NCI-H2081 (cell line): ENCODE data around the gene ALOX15.
A peak's percentile ranks its signal among the peaks of the same experiment; 100 is the strongest.
"Not testable (repeated sequence)": the region's sequence is repeated elsewhere in the genome, so short reads cannot be mapped to it uniquely, and the experiment has no call there.

Source experiments
- DNase-seq, 2 experiments: peaks; one replicate each; lab custom pipeline; 2025; lab: John Stamatoyannopoulos, UW

The ALOX15 gene

DNA sequence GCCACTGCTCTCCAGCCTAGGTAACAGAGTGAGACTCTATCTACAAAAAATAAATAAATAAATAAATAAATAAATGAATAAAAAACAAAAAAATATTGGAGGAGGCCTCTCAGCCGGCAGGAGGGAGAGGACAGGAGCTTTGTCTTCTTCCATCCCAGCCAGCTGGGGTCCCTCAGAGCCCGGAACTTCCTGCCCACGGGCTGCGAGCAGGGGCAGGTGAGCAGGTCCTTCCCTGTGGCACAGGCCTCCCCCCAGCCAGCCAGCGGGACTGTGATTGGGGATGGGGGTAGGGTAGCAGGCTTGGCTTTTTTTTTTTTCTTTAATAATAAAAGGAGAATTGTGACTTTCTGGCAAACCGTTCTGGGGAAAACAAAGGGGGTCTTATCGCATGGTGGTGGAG is 47.1 kb downstream of the ALOX15 start:
- no peak for DNase-seq

DNA sequence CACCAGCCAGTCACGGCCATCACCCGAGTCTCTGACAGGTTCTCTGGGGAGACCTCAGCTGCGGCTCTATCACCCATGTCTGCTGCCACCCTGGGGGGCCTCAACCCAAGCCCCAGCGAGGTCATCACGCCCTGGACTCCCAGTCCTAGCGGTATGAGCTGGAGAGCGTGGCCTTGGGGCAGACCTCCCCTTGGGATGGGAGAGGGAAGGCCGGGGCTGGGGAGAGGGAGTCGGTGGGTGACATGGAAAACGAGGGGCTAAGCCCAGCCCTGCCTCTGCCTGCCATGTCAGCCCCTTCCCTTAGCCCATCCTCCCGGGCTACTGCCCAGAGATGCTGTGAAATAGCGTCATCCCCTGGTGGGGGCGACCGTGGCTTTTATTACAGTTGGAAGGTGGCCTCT is 48.5 kb downstream of the ALOX15 start:
- DNase-seq, result no peak

DNA sequence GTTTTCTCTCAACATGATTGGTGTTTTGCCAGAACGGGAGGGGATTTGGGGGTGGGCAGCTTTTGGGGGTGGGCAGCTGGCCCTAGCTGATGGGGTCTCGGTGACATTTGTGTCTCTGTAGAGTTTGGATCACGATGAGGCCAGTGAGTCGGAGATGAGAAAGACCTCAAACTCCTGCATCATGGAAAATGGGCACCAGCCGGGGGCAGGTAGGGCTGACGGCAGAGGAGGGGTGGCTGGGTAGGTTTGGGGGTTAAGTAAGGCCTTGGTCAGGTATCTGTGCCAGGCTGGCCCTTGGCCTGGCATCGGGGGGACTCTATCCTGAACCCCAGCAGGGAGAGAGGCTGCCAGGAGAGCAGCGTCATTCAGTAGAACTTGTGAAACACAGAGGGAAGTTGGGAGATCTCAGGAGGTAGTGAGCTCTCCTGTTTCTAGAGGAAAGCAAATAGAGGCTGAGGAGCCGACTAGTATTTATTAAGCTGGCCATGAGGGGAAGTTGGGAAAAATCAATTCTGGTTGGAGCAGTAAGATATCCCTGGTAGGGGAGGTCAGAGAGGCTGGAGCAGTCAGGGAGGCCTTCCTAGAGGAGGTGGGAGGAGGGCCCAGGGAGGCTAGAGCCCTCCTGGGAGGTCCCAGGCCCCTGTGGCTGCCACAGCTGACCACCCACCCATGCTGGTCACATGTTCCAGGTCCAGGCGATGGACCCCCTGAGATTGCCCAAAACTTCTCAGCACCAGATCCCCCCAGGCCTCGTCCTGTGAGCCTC is 49.1 kb downstream of the ALOX15 start:
- DNase-seq, result no peak

- no peak for DNase-seq
Measured at GRCh38 chr17:4591529-4591928, 49.9 kb downstream of the ALOX15 start.

GRCh38 chr17:4590981-4591453 is 50.5 kb downstream of the ALOX15 start:
- no peak for DNase-seq

GRCh38 chr17:4590042-4590441 is 51.4 kb downstream of the ALOX15 start:
- not testable (repeated sequence) for DNase-seq

GRCh38 chr17:4588898-4589625 is 52.4 kb downstream of the ALOX15 start:
- no peak for DNase-seq

- no peak for DNase-seq
Measured at GRCh38 chr17:4588391-4588790, 53.1 kb downstream of the ALOX15 start.

DNA sequence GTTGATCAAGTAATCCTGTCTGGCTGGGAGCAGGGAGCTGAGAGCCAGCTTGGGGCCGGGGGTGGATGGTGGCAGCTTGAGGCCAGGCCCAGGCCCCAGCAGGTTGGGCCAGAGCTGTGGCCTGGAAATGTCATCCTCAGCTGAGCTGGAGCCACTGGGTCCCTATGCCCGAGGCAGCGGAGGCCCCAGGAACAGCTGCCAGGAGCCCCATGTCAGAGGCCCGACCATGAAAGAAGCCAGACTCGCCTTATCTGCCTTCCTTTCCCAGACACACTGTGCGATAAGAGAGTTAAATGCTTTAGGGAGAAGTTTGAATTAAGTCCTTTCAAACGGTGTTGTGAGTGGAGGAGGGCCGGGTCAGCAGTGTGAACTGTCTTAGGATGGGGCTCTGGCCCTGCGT is 53.7 kb downstream of the ALOX15 start:
- DNase-seq, result no peak

DNA sequence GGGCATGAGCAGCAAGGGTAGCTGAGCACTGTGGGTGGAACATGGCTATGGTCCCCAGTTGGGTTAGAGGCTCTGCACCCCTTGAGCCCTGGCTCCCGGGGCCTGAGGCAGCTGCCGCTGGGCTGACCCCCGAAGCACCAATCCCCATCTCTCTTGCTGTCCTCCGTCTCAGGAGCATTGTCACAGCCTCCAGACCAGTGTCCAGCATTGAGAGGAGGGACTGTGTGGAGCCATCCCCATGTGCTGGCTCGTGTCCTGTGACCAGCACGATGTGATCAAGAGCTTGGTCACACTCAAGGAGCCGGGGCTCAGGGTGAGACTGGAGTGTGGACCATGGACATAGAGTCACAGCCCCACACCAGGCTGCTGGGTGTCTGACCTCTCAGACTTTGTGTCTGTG is 54.3 kb downstream of the ALOX15 start:
- no peak for DNase-seq

DNA sequence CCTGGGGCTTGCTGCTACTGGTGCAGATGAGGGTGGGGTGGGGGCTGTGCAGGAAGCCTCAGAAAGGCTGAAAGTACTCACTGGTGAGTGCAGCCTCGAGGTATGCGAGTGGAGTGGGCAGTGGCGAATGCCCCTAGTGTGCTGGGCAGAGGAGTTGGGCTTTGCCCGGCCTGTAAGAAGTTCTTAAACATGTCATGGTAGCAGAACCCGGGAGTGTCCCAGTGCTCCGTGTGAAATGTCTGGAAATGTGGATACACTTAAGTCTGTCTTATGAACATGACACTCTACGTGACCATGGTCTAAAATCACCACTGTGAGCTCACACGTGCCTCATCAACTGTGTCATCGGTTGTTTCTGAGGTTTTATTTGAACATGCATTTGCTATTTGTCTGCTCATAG is 55.4 kb downstream of the ALOX15 start:
- DNase-seq, result no peak

GRCh38 chr17:4585638-4585994 is 55.9 kb downstream of the ALOX15 start:
- no peak for DNase-seq

DNA sequence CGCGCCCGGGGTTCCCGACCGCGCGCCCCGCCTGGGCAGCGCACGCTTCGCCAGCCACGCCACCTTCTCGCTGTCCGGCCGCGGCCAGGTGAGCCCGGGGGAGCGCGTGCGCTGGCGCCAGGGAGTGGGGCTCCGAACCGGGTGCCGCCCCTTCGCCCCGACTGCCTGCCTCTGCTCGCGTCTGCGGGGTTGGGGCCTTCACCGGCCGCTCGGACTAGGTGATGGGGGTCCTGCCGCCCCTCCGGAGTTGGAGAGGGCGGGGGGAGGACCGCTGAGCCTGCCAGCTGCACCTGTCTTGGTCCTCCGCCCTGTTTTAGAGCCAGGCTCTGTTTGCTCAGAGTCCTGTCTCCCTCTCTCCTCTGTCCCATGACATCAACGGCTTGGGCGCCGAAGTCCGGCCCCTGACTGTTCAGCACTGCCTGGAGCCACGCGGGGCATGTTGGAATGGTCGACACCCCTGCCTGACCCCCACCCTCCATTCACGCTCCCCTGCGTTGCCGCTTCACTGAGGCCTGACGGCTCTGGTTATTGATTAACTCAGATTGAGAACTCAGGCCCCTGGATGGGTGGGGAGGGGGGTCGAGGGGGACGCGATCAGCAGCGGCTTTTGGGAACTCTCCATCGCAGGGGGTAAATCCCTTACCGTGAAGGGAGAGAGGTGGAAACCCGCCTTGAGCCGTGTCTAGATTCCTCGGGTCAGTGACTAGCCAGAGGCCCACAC is 56.4 kb downstream of the ALOX15 start:
- DNase-seq, result no peak

DNA sequence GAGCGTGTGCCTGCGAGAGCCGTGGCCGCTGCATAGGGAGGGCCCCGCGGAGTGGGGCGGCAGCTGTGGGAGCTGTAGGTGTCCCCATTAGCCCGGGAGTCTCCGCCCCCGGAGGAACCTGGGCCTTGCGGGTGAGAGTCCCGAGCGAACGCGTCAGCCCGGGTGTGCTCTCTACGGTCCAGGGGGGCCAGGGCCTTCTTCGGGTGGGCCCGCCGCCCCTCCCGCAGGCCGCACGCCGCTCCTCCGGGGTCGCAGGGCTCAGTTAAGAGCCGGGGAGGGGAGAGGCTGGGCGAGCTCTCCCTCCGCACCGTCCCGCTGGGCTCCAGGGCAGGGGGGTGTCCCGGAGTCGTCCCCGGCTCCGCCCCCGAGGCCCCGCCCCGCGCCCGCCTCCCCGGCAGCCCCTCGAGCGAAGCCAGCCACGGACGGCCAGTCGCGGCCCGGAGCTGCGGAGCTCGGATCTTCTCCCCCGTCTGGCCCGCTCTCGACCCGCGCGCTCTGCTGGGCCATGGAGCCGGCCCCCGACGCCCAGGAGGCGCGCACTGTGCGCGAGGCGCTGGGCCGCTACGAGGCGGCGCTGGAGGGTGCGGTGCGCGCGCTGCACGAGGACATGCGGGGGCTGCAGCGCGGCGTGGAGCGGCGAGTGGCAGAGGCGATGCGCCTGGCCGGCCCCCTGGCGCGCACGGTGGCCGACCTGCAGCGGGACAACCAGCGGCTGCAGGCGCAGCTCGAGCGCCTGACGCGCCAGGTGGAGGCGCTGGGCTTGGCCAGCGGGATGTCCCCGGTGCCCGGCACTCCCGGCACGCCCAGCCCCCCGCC is 57.2 kb downstream of the ALOX15 start, which contains the start of gene SMTNL2:
TSS of gene SMTNL2 (plus strand) at position 429 of the 816 bp plus-strand sequence. CDS start at position 506, 77 bp downstream.
- DNase-seq, result peak in 1 of 2 experiments; percentile 7

DNA sequence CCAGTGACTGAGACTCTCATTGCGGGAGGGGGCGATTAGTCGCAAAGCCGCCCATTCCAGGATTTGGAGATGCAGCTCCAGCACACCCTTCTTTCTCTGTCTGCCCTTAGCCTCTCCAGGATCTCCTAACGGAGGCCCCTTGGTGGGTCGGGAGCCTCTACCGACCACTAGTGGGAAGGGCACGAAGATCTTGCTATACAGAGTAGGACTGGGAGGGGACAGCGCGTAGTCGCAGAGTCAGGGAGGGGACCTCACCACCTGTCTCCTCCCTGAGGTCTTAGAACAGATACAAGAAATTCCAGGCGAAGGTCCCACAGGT is 57.7 kb downstream of the ALOX15 start:
- DNase-seq, result no peak

DNA sequence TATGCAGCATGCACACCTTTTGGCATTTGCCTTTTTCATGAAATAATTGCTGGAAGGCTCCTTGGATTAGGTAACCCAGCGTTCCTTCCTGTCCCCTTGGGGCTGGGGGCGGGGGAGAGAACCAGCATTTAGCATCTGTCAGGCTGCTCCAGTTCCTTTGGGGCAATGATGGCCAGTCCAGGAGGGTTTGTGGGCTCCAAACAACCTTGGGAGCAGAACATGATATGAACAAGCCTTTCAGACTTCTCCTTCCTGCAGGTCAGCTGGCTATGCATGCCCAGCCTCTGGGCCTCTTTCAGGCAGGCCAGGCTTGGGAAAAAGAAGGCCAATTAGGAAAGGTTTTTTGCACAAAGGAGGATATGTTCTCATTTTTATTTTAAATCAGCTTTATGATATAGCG is 58.3 kb downstream of the ALOX15 start:
- no peak for DNase-seq

DNA sequence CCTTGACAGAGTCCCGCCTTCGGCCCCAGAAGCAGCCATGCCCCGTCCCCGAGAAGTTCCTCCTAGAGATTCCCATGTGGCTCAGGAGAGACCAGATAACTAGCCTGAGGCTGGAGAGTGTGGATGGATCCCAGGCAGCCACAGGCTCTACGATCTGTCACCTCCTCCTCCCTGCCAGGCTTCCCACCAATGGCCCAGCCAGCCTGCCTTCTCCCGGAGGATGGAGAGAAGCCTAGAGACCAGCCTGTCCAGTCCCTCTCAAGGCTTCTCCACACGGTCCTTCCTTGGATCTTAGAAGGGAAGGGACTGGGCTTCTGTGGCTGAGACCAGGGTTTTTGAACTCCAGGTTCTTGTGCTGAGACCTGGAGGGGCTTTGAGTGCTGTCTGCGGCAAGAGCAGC is 58.8 kb downstream of the ALOX15 start:
- no peak for DNase-seq

DNA sequence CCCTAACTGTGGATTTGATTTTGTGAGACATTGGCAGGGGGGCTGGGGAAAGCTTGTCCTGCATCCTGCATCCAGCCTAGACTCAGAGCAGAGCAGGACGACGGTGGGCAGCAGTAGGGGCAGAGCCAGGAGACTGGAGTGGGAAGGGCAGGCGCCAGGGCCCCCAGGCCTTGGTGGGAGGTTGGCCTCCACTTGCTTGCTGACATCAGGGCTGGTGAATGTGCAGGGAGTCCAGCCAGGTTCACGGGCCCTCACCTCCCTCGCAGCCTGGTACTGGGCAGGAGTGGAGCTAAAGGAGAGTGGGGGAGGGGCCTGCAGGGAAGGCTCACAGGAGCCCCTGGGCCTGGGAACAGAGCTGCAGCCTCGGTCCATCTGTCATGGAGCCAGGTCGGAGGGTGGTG is 59.4 kb downstream of the ALOX15 start:
- DNase-seq, result no peak
